GM23248 (cell line): Measurements from ENCODE around the gene ARCN1.
"Not testable (repeated sequence)": the region's sequence is repeated elsewhere in the genome, so short reads cannot be mapped to it uniquely, and the experiment has no call there.

ENCODE experiments used
- EZH2 ChIP-seq: fragments of 200-600 bp; sonication (generic); IDR thresholded peaks from 2 replicates; pipeline ENCODE4 v1.6.1; 2018; ENCODE audit warnings: antibody characterized with exemption, mild to moderate bottlenecking; ENCODE audit not compliant: insufficient read depth, poor library complexity, severe bottlenecking
- EZH2phosphoT487 ChIP-seq: fragments of 200-600 bp; sonication (generic); IDR thresholded peaks from 2 replicates; pipeline ENCODE4 v1.6.1; 2018; ENCODE audit warnings: antibody characterized with exemption, moderate library complexity, mild to moderate bottlenecking, low read depth; ENCODE audit not compliant: insufficient read depth

DNA sequence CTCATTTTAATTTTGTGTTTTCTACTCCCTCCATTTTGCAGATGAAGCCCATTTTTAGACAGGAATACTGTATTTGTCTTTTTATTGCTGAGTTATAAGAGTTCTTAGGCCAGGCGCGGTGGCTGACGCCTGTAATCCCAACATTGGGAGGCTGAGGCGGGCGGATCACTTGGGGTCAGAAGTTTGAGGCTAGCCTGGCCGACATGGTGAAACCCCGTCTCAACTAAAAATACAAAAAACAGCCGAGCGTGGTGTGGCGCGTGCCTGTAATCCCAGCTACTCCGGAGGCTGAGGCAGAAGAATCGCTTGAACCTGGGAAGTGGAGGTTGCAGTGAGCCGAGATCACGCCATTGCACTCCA lies 528 bp upstream of the ARCN1 start:
- not testable (repeated sequence) for TF ChIP-seq EZH2phosphoT487, EZH2
